GM23338 (cell line): Measurements from ENCODE around the gene RGS8. TPM values are rescaled to one million over a fixed set of nuclear protein-coding genes. Genes with fewer than 3 reads are reported as not detected.

Source experiments
- ATAC-seq: fragments of 200-7000 bp; cut with Tn5 transposase; 3 replicates; pipeline ENCODE4 v1.9.1; 2020
- DNase-seq: peaks from one replicate; pipeline ENCODE4 v3.0.0-alpha.2; 2015; ENCODE audit warnings: low spot score
- H2AFZ ChIP-seq: fragments of 200-600 bp; sonication (generic); 2 replicates; pipeline ENCODE4 v1.8.0; 2016; ENCODE audit warnings: antibody characterized with exemption, mild to moderate bottlenecking, moderate library complexity
- H3F3A ChIP-seq: fragments of 200-600 bp; sonication (generic); replicated peaks from 2 replicates; pipeline ENCODE4 v1.8.0; 2017; ENCODE audit warnings: antibody characterized with exemption, mixed run types, low read depth
- H3K27ac ChIP-seq: fragments of 200-600 bp; sonication (generic); 2 replicates; pipeline ENCODE4 v1.6.1; 2016; ENCODE audit warnings: low read depth
- H3K27me3 ChIP-seq: fragments of 200-600 bp; sonication (generic); 2 replicates; pipeline ENCODE4 v1.8.0; 2016; ENCODE audit warnings: mild to moderate bottlenecking, mixed run types, moderate library complexity; ENCODE audit not compliant: insufficient read depth
- H3K36me3 ChIP-seq: fragments of 200-600 bp; sonication (generic); 2 replicates; pipeline ENCODE4 v1.8.0; 2016; ENCODE audit warnings: mild to moderate bottlenecking; ENCODE audit not compliant: insufficient read depth
- H3K4me1 ChIP-seq: fragments of 200-600 bp; sonication (generic); 2 replicates; pipeline ENCODE4 v1.8.0; 2016; ENCODE audit warnings: mild to moderate bottlenecking, moderate library complexity; ENCODE audit not compliant: insufficient read depth
- H3K4me2 ChIP-seq: fragments of 200-600 bp; sonication (generic); 2 replicates; pipeline ENCODE4 v1.7.1; 2017; ENCODE audit warnings: mixed run types
- H3K4me3 ChIP-seq: fragments of 200-600 bp; sonication (generic); 2 replicates; pipeline ENCODE4 v1.6.1; 2016; ENCODE audit warnings: mixed run types
- H3K79me2 ChIP-seq: fragments of 200-600 bp; sonication (generic); replicated peaks from 2 replicates; pipeline ENCODE4 v1.8.0; 2017; ENCODE audit warnings: mild to moderate bottlenecking; ENCODE audit not compliant: insufficient read depth
- H3K9me2 ChIP-seq: fragments of 200-600 bp; sonication (generic); 2 replicates; pipeline ENCODE4 v1.8.0; 2017; ENCODE audit not compliant: insufficient read depth
- H4K20me1 ChIP-seq: fragments of 200-600 bp; sonication (generic); replicated peaks from 2 replicates; pipeline ENCODE4 v1.8.0; 2017; ENCODE audit warnings: mild to moderate bottlenecking; ENCODE audit not compliant: insufficient read depth
- H3K27ac Mint-ChIP-seq: 2 replicates; pipeline ENCODE4 v1.8.0; 2020; ENCODE audit warnings: inconsistent platforms, mild to moderate bottlenecking, moderate library complexity, mixed read lengths
- H3K27me3 Mint-ChIP-seq: 3 replicates; pipeline ENCODE4 v1.8.0; 2022; ENCODE audit warnings: low read depth, mild to moderate bottlenecking, moderate library complexity, mixed read lengths, inconsistent platforms; ENCODE audit not compliant: insufficient read depth, poor library complexity
- H3K36me3 Mint-ChIP-seq: 3 replicates; pipeline ENCODE4 v1.8.0; 2021; ENCODE audit warnings: low read depth, mild to moderate bottlenecking, inconsistent platforms, moderate library complexity, mixed read lengths
- H3K4me1 Mint-ChIP-seq: 3 replicates; pipeline ENCODE4 v1.8.0; 2020; ENCODE audit warnings: mild to moderate bottlenecking, inconsistent platforms, mixed read lengths
- H3K4me3 Mint-ChIP-seq: 3 replicates; pipeline ENCODE4 v1.8.0; 2021; ENCODE audit warnings: moderate library complexity, mild to moderate bottlenecking, inconsistent platforms, mixed read lengths
- H3K9me3 Mint-ChIP-seq: 3 replicates; pipeline ENCODE4 v1.8.0; 2020; ENCODE audit warnings: moderate library complexity, mild to moderate bottlenecking, inconsistent platforms, mixed read lengths
- ETS1 ChIP-seq: IDR thresholded peaks from 2 replicates; pipeline ENCODE4 v1.6.1; 2016; ENCODE audit warnings: antibody characterized with exemption
- EZH2 ChIP-seq: fragments of 200-600 bp; sonication (generic); IDR thresholded peaks from one replicate; pipeline ENCODE4 v1.8.0; 2017; ENCODE audit warnings: antibody characterized with exemption, mild to moderate bottlenecking, low read depth; ENCODE audit not compliant: unreplicated experiment
- JUNB ChIP-seq: IDR thresholded peaks from one replicate; pipeline ENCODE4 v1.6.1; 2016; ENCODE audit warnings: antibody characterized with exemption; ENCODE audit not compliant: unreplicated experiment
- POLR2AphosphoS5 ChIP-seq: IDR thresholded peaks from 2 replicates; pipeline ENCODE4 v1.6.1; 2016; ENCODE audit warnings: antibody characterized with exemption, low read depth
- REST ChIP-seq: IDR thresholded peaks from one replicate; pipeline ENCODE4 v1.6.1; 2018; ENCODE audit warnings: antibody characterized with exemption; ENCODE audit not compliant: unreplicated experiment
- ZNF114 ChIP-seq: fragments of 250-450 bp; sonication (Bioruptor Pico); IDR thresholded peaks from 2 replicates; pipeline ENCODE4 v1.5.0; 2020; ENCODE audit warnings: mild to moderate bottlenecking, moderate library complexity
- ZNF331 ChIP-seq: fragments of 250-450 bp; sonication (Bioruptor Pico); IDR thresholded peaks from 2 replicates; pipeline ENCODE4 v1.5.0; 2020; ENCODE audit warnings: low read depth, mild to moderate bottlenecking, moderate library complexity
- ZNF462 ChIP-seq: fragments of 250-450 bp; sonication (Bioruptor Pico); IDR thresholded peaks from 2 replicates; pipeline ENCODE4 v1.5.0; 2020; ENCODE audit warnings: mild to moderate bottlenecking, moderate library complexity
- polyA plus RNA-seq: library from polyadenylated mRNA; unstranded; fragments of >200 nt; fragmentation: Nextera tagmentation; extraction: Ambion mirVana; gene quantifications from 2 replicates; pipeline ENCODE4 v1.2.1, GENCODE V29; 2016
- total RNA-seq: library from RNA; depleted of rRNA; stranded (reverse); fragments of >200 nt; shearing (Covaris generic); gene quantifications from 2 replicates; pipeline ENCODE4 v1.2.3, GENCODE V29; 2014

RGS8 gene
- total and polyA plus RNA-seq, 2 experiments from 2014 or later = 0.06 to 2.5 TPM

GRCh38 chr1:182687361-182687760, 3.0 kb upstream of the RGS8 start (continued):
- TF ChIP-seq ZNF462 (no peak), REST (no peak), EZH2 (no peak), ZNF331 (CRISPR knock-in tag) (no peak), ZNF114 (CRISPR knock-in tag) (no peak), JUNB (no peak), POLR2AphosphoS5 (no peak)

- Histone ChIP-seq H3K36me3 (no peaks in the 10 kb centered on the region), H3K4me3 (no peak overlapping the region), H3K27me3 (peaks cover 33% of the 10 kb centered on the region), H3K4me1 (peaks cover 7% of the 10 kb centered on the region), H4K20me1 (no peaks in the 10 kb centered on the region), H3K9me2 (no peaks in the 10 kb centered on the region), H2AFZ (peak overlapping the region; percentile 81), H3K27ac (no peak overlapping the region), H3K79me2 (no peaks in the 10 kb centered on the region), H3F3A (no peaks in the 10 kb centered on the region), H3K4me2 (no peak overlapping the region)
- no peak for TF ChIP-seq ZNF114 (CRISPR knock-in tag)
- no peak for TF ChIP-seq ETS1
- ATAC-seq (no peak), DNase-seq (no peak)
- H3K9me3 Mint-ChIP-seq = no peaks in the 10 kb centered on the region; the same call in 2 of the 3 replicates
- H3K27ac Mint-ChIP-seq = no peak overlapping the region
- H3K27me3 Mint-ChIP-seq = peaks cover 11% of the 10 kb centered on the region
- H3K4me1 Mint-ChIP-seq = peaks cover 5% of the 10 kb centered on the region
- no peaks in the 10 kb centered on the region for H3K36me3 Mint-ChIP-seq
- no peak overlapping the region for H3K4me3 Mint-ChIP-seq
Observed at GRCh38 chr1:182686446-182686845, 2.1 kb upstream of the RGS8 start.
